GM18499 (cell line): ENCODE results near the gene WDR75.

Source experiments
- ATAC-seq: cut with Tn5 transposase; IDR thresholded peaks from one replicate; pipeline ENCODE4 v1.9.1; 2021; ENCODE audit warnings: moderate number of reproducible peaks; ENCODE audit not compliant: insufficient read depth, unreplicated experiment

The WDR75 gene

DNA sequence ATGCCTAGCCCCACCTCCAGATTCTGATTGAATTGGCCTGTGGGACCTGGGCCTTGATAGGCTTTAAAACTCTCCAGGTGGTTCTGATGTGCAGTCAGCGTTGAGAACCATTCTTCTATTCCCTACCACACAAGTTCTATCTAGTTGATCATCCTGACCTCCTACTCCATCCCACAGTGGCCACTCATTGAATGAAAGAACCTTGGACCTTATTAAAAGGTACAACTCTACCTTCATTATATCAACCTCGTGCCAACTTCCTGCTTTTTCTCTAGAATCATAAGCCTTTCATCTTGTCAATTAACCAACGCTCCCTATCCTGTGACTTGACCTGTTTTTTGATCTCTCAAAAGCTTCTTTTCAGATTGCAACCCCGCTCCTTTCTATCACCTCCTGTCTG, 83.5 kb downstream of the WDR75 start:
- ATAC-seq: no peak
